DND-41 (cell line): ENCODE measurements around the gene FAM200C.

Source experiments
- ATAC-seq: fragments of 200-7000 bp; cut with Tn5 transposase; 3 replicates; pipeline ENCODE4 v1.9.1; 2021; ENCODE audit warnings: low read depth; ENCODE audit not compliant: insufficient read depth
- DNase-seq: peaks from one replicate; pipeline ENCODE4 v3.0.0-alpha.2; 2020
- H2AFZ ChIP-seq: 2 replicates; pipeline ENCODE4 v1.6.0; 2012; ENCODE audit warnings: low read depth, low read length
- H3K27ac ChIP-seq: 2 replicates; pipeline ENCODE4 v1.5.1; 2012; ENCODE audit warnings: low read length, inconsistent platforms
- H3K27me3 ChIP-seq: fragments of 200-600 bp; sonication (generic); 2 replicates; pipeline ENCODE4 v1.6.0; 2012; ENCODE audit warnings: low read length, mild to moderate bottlenecking, inconsistent platforms; ENCODE audit not compliant: insufficient read depth, poor library complexity
- H3K36me3 ChIP-seq: 2 replicates; pipeline ENCODE4 v1.5.1; 2012; ENCODE audit warnings: low read length, inconsistent platforms; ENCODE audit not compliant: insufficient read depth
- H3K4me1 ChIP-seq: 2 replicates; pipeline ENCODE4 v1.5.1; 2012; ENCODE audit warnings: mild to moderate bottlenecking, low read length; ENCODE audit not compliant: insufficient read depth
- H3K4me2 ChIP-seq: 2 replicates; pipeline ENCODE4 v1.6.0; 2012; ENCODE audit warnings: mild to moderate bottlenecking, moderate library complexity, low read length, inconsistent platforms; ENCODE audit not compliant: insufficient read depth
- H3K4me3 ChIP-seq, 2 experiments: fragments of 200-600 bp in 1 of 2; shearing (Covaris generic) in 1 of 2; 2 replicates each; pipeline ENCODE4 v1.5.1; 2012 to 2016; ENCODE audit warnings: inconsistent platforms in 2 of 2, low read length in 2 of 2, mild to moderate bottlenecking in 2 of 2, low read depth in 1 of 2, moderate library complexity in 1 of 2
- H3K79me2 ChIP-seq: 2 replicates; pipeline ENCODE4 v1.6.0; 2012; ENCODE audit warnings: low read length, inconsistent platforms; ENCODE audit not compliant: insufficient read depth
- H3K9ac ChIP-seq: 2 replicates; pipeline ENCODE4 v1.6.0; 2012; ENCODE audit warnings: low read depth, mild to moderate bottlenecking, inconsistent platforms, low read length, moderate library complexity
- H3K9me3 ChIP-seq: 2 replicates; pipeline ENCODE4 v1.5.1; 2012; ENCODE audit warnings: low read length, moderate library complexity, mild to moderate bottlenecking, inconsistent platforms; ENCODE audit not compliant: insufficient read depth, severe bottlenecking
- H4K20me1 ChIP-seq: 2 replicates; pipeline ENCODE4 v1.6.0; 2012; ENCODE audit warnings: low read length; ENCODE audit not compliant: insufficient read depth
- CTCF ChIP-seq: IDR thresholded peaks from 2 replicates; pipeline ENCODE4 v1.5.1; 2012; ENCODE audit warnings: borderline replicate concordance, low read length, moderate library complexity, mild to moderate bottlenecking; ENCODE audit not compliant: poor library complexity, severe bottlenecking; ENCODE audit errors: extremely low read depth
- EZH2 ChIP-seq: IDR thresholded peaks from 3 replicates; pipeline ENCODE4 v1.6.1; 2012; ENCODE audit warnings: borderline replicate concordance, low read depth, mild to moderate bottlenecking, moderate library complexity, low read length, inconsistent platforms; ENCODE audit not compliant: severe bottlenecking

FAM200C gene

DNA sequence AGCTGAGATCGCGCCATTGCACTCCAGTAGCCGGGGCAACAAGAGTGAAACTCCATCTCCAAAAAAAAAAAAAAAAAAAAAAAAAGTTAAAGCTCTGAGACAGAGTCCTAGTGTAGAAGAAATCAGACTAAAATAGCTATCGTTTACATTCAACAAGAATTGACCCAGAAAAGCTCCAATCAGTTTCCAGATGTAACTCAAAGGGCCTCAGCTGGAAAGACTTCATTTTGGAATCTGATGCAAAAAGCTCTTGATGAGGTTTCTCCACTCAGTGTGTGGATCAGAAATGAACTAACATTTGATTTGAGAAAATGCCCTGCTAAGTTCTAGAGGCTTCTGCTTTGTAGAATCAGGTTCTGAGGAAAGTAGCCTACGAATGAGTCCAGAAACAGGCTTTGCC, 22.2 kb downstream of the FAM200C start:
- no peaks in the 10 kb centered on the region for H3K9me3 ChIP-seq
- no peaks in the 10 kb centered on the region for H3K4me1 ChIP-seq
- H2AFZ ChIP-seq: no peak overlapping the region
- no peaks in the 10 kb centered on the region for H4K20me1 ChIP-seq
- TF ChIP-seq EZH2 (no peak), CTCF (no peak)
- H3K4me3 ChIP-seq: no peak overlapping the region
- H3K27ac ChIP-seq: no peak overlapping the region
- no peak overlapping the region for H3K4me2 ChIP-seq
- peaks cover 14% of the 10 kb centered on the region for H3K27me3 ChIP-seq
- H3K36me3 ChIP-seq: no peaks in the 10 kb centered on the region
- no peaks in the 10 kb centered on the region for H3K79me2 ChIP-seq
- no peak for ATAC-seq
- DNase-seq: no peak
- H3K9ac ChIP-seq: no peak overlapping the region

DNA sequence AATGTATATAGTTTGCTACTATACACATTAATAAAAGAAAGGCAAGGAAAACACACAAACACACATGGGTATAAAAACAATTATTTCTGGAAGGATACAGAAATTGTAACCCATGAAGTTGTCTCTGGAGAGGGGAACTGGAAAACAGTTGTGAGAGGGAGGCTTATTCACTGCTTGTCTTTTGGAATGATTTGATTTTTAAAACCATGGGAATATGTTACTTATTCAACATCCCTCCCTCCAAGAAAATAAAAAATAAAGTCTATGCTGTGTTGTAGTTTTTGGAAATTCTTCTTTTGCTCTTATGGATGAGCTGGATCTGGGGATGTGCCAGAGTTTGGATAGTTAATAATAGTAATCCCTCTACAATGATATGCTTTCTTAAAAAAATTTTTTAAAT, 23.4 kb downstream of the FAM200C start:
- no peak for TF ChIP-seq CTCF
- no peak for TF ChIP-seq EZH2
- Histone ChIP-seq H4K20me1 (no peaks in the 10 kb centered on the region), H3K9me3 (no peaks in the 10 kb centered on the region), H3K27me3 (peaks cover 14% of the 10 kb centered on the region), H2AFZ (no peak overlapping the region), H3K36me3 (no peaks in the 10 kb centered on the region), H3K4me2 (no peak overlapping the region), H3K4me1 (no peaks in the 10 kb centered on the region), H3K27ac (no peak overlapping the region), H3K4me3 (no peak overlapping the region), H3K79me2 (no peaks in the 10 kb centered on the region), H3K9ac (no peak overlapping the region)
- ATAC-seq: no peak
- no peak for DNase-seq

- H3K4me3 ChIP-seq: no peak overlapping the region
- no peak overlapping the region for H2AFZ ChIP-seq
- ATAC-seq (no peak), DNase-seq (no peak)
- no peak for TF ChIP-seq CTCF
- TF ChIP-seq EZH2: no peak
- no peaks in the 10 kb centered on the region for H3K79me2 ChIP-seq
- no peaks in the 10 kb centered on the region for H3K9me3 ChIP-seq
- H3K27me3 ChIP-seq: peaks cover 14% of the 10 kb centered on the region
- no peak overlapping the region for H3K4me2 ChIP-seq
- no peak overlapping the region for H3K9ac ChIP-seq
- H3K36me3 ChIP-seq: no peaks in the 10 kb centered on the region
- H3K4me1 ChIP-seq: no peaks in the 10 kb centered on the region
- no peak overlapping the region for H3K27ac ChIP-seq
- H4K20me1 ChIP-seq: no peaks in the 10 kb centered on the region
Measured at GRCh38 chr5:160375701-160376100, 24.2 kb downstream of the FAM200C start.

- Histone ChIP-seq H3K79me2 (no peaks in the 10 kb centered on the region), H3K9me3 (no peaks in the 10 kb centered on the region), H3K27me3 (peaks cover 14% of the 10 kb centered on the region), H2AFZ (no peak overlapping the region), H3K27ac (no peak overlapping the region), H4K20me1 (no peaks in the 10 kb centered on the region), H3K36me3 (no peaks in the 10 kb centered on the region), H3K9ac (no peak overlapping the region), H3K4me1 (no peaks in the 10 kb centered on the region), H3K4me3 (no peak overlapping the region), H3K4me2 (no peak overlapping the region)
- TF ChIP-seq EZH2: no peak
- TF ChIP-seq CTCF: no peak
- DNase-seq (no peak), ATAC-seq (no peak)
Measured at GRCh38 chr5:160375166-160375565, 24.7 kb downstream of the FAM200C start.
